K562 (cell line): Measurements from ENCODE around the gene PCDHGA8. TPM values are rescaled to one million over a fixed set of nuclear protein-coding genes. Genes with fewer than 3 reads are reported as not detected.
"Not testable (repeated sequence)": the region's sequence is repeated elsewhere in the genome, so short reads cannot be mapped to it uniquely, and the experiment has no call there.

Experiments
- ATAC-seq: fragments of 200-7000 bp; cut with Tn5 transposase; 3 replicates; pipeline ENCODE4 v1.9.1; 2020; ENCODE audit warnings: moderate library complexity
- BruUV-seq: library from RNA; stranded (reverse); fragments of 400-500 nt; replicated peaks from 2 replicates; lab custom pipeline; 2021; lab: Mats Ljungman, UMichigan
- CTCF ChIA-PET: fragments of 300-600 bp; formaldehyde crosslinking; extraction: SDS; loops from one replicate; lab custom pipeline; 2021; ENCODE audit warnings: low intra/inter-chr PET ratio; lab: Yijun Ruan, JAX
- POLR2A ChIA-PET: fragments of 300-600, 350-650 bp; sonication (Branson Sonifier 250); formaldehyde crosslinking; extraction: SDS; loops from one replicate; lab custom pipeline; 2021; ENCODE audit warnings: antibody characterized with exemption, inconsistent platforms; lab: Yijun Ruan, JAX
- DNase-seq, 4 experiments: peaks; one replicate each; pipeline versions ENCODE4 v3.0.0 to v3.0.0-alpha.2; 2011 to 2018; ENCODE audit warnings: low spot score in 3 of 4, mixed read lengths in 3 of 4; ENCODE audit errors: extremely low read depth in 1 of 4
- FAIRE-seq: peaks from 2 replicates; lab custom pipeline; 2011; peaks lifted over from hg19 to GRCh38; lab: Jason Lieb, UNC
- H2AFZ ChIP-seq: 2 replicates; pipeline ENCODE4 v1.6.0; 2011; ENCODE audit warnings: low read depth, low read length, control low read depth, inconsistent platforms
- H3K27ac ChIP-seq: fragments of 200-600 bp; 3 replicates; pipeline ENCODE4 v1.8.0; 2011; ENCODE audit warnings: low read depth, mild to moderate bottlenecking, control low read depth, inconsistent platforms, low read length, moderate library complexity, mixed read lengths; ENCODE audit errors: extremely low read depth
- H3K27me3 ChIP-seq, 2 experiments: fragments of 300-600 bp in 1 of 2; 2 replicates in 1 of 2; 3 replicates in 1 of 2; pipeline versions ENCODE4 v1.6.0 to v1.8.0; 2011; ENCODE audit warnings: inconsistent platforms in 2 of 2, low read length in 2 of 2, mild to moderate bottlenecking in 1 of 2, mixed read lengths in 1 of 2, moderate library complexity in 1 of 2; ENCODE audit not compliant: control insufficient read depth in 2 of 2, insufficient read depth in 2 of 2
- H3K36me3 ChIP-seq: fragments of 300-600 bp; 3 replicates; pipeline ENCODE4 v1.8.0; 2011; ENCODE audit warnings: mild to moderate bottlenecking, low read length, inconsistent platforms; ENCODE audit not compliant: control insufficient read depth, insufficient read depth
- H3K4me1 ChIP-seq, 2 experiments: fragments of 200-600 bp in 1 of 2; replicated peaks in 1 of 2; 2 replicates in 1 of 2; 3 replicates in 1 of 2; pipeline versions ENCODE4 v1.5.1 to v1.8.0; 2011; ENCODE audit warnings: inconsistent platforms in 2 of 2, low read length in 2 of 2, mild to moderate bottlenecking in 1 of 2, mixed read lengths in 1 of 2, moderate library complexity in 1 of 2; ENCODE audit not compliant: control insufficient read depth in 2 of 2, insufficient read depth in 2 of 2
- H3K4me2 ChIP-seq: 2 replicates; pipeline ENCODE4 v1.6.1; 2011; ENCODE audit warnings: low read length, control low read depth, inconsistent platforms, mixed read lengths; ENCODE audit not compliant: insufficient read depth
- H3K4me3 ChIP-seq: fragments of 200-600 bp; sonication (generic), shearing (Covaris generic); 2 replicates; pipeline ENCODE4 v1.5.1; 2016; ENCODE audit warnings: control low read depth, inconsistent platforms
- H3K79me2 ChIP-seq: fragments of 200-600 bp; 3 replicates; pipeline ENCODE4 v1.8.0; 2011; ENCODE audit warnings: low read length, inconsistent platforms; ENCODE audit not compliant: control insufficient read depth, insufficient read depth
- H3K9ac ChIP-seq, 2 experiments: 2 replicates each; pipeline versions ENCODE4 v1.6.0 to v1.6.1; 2011; ENCODE audit warnings: low read depth in 2 of 2, low read length in 2 of 2, control low read depth in 1 of 2, inconsistent platforms in 1 of 2, mild to moderate bottlenecking in 1 of 2, mixed read lengths in 1 of 2; ENCODE audit not compliant: insufficient read depth in 1 of 2
- H3K9me1 ChIP-seq: one replicate; pipeline ENCODE4 v1.6.0; 2011; ENCODE audit warnings: inconsistent platforms, mild to moderate bottlenecking, low read length, moderate library complexity; ENCODE audit not compliant: control insufficient read depth, insufficient read depth
- H3K9me3 ChIP-seq: replicated peaks from 2 replicates; pipeline ENCODE4 v1.5.1; 2011; ENCODE audit warnings: low read depth, low read length, inconsistent platforms; ENCODE audit not compliant: control insufficient read depth, insufficient read depth
- H4K20me1 ChIP-seq: replicated peaks from 2 replicates; pipeline ENCODE4 v1.6.1; 2011; ENCODE audit warnings: low read length, inconsistent platforms, mixed read lengths; ENCODE audit not compliant: control insufficient read depth, insufficient read depth
- CTCF ChIP-seq, 3 experiments: IDR thresholded peaks in 2 of 3; conservative IDR thresholded peaks in 1 of 3; 2 replicates each; pipeline ENCODE4 v1.5.1; 2011 to 2012; ENCODE audit warnings: low read length in 3 of 3, mild to moderate bottlenecking in 3 of 3, control low read depth in 2 of 3, improper control_type of control experiment in 1 of 3, inconsistent platforms in 1 of 3, low read depth in 1 of 3, mixed read lengths in 1 of 3, moderate library complexity in 1 of 3; ENCODE audit not compliant: insufficient read depth in 2 of 3
- NRF1 ChIP-seq, 2 experiments: fragments of 450-650 bp; IDR thresholded peaks in 1 of 2; conservative IDR thresholded peaks in 1 of 2; 2 replicates each; pipeline ENCODE4 v1.6.1; 2014; ENCODE audit warnings: mild to moderate bottlenecking in 2 of 2
- RAD21 ChIP-seq, 2 experiments: fragments of 250-450 bp in 1 of 2; fragments of 450-650 bp in 1 of 2; sonication (Bioruptor Pico) in 1 of 2; formaldehyde crosslinking in 1 of 2; IDR thresholded peaks in 1 of 2; conservative IDR thresholded peaks in 1 of 2; 2 replicates each; pipeline versions ENCODE4 v1.4.0 to v1.8.0; 2020 to 2022; ENCODE audit warnings: mild to moderate bottlenecking in 2 of 2, moderate library complexity in 1 of 2
- SMC3 ChIP-seq: conservative IDR thresholded peaks from 2 replicates; pipeline ENCODE4 v1.6.1; 2011; ENCODE audit warnings: low read depth, low read length, improper control_type of control experiment; ENCODE audit not compliant: insufficient read depth
- ZNF384 ChIP-seq: IDR thresholded peaks from 2 replicates; pipeline ENCODE4 v1.6.1; 2012; ENCODE audit warnings: low read depth, low read length, improper control_type of control experiment
- WGBS: fragments of 100-300 bp; shearing (Covaris generic); methylation state at CpG from one replicate; pipeline ENCODE4 v1.1.6; 2016; ENCODE audit warnings: low coverage, mixed read lengths; ENCODE audit not compliant: insufficient coverage; ENCODE audit errors: missing lambda C conversion rate; 5-methylcytosine and 5-hydroxymethylcytosine counted together
- in situ Hi-C: fragments of 300-500 bp; cut with MboI; formaldehyde crosslinking; loops from 4 replicates; pipeline ENCODE4 v1.15.0; 2018; ENCODE audit warnings: inconsistent platforms, mixed read lengths
- intact Hi-C: fragments of 100-400 bp; cut with micrococcal nuclease; formaldehyde crosslinking; loops from 2 replicates; pipeline ENCODE4 v1.14.2; 2022
- polyA plus RNA-seq, 8 experiments: library from polyadenylated mRNA; depleted of rRNA in 4 of 8; stranded (reverse) in 5 of 8; unstranded in 3 of 8; fragments of >200 nt; fragmentation: Nextera tagmentation in 2 of 8; fragmentation: Illumina TruSeq in 1 of 8; extraction: Ambion mirVana in 2 of 8; extraction: Trizol in 1 of 8; gene quantifications; 2 replicates each; pipeline versions ENCODE4 v1.2.1 to v1.2.3, GENCODE V29; 2011 to 2014; ENCODE audit warnings: inconsistent platforms in 1 of 8, missing spikeins in 1 of 8
- total RNA-seq, 7 experiments: library from RNA; depleted of rRNA in 6 of 7; stranded (reverse); fragments of >200 nt in 6 of 7; fragmentation: Illumina TruSeq in 2 of 7; extraction: Trizol in 2 of 7; gene quantifications; 2 replicates each; pipeline versions ENCODE4 v1.2.1 to v1.2.3, GENCODE V29; 2011 to 2021; ENCODE audit warnings: low replicate concordance in 1 of 7

PCDHGA8 gene
- total and polyA plus RNA-seq, 9 of the 15 experiments (the other 6 are each of a cell fraction or from before 2014, with no cell fraction given), result 0.04 to 0.11 (median 0.07) TPM; not detected in 2

- H3K27me3 ChIP-seq, result peaks cover 7 to 47% of the 10 kb centered on the region in 2 experiments; a peak in 4 of 5 replicates
- H3K4me2 ChIP-seq, BruUV-seq, H3K9ac ChIP-seq, H4K20me1 ChIP-seq, H2AFZ ChIP-seq, H3K79me2 ChIP-seq, H3K9me3 ChIP-seq, CTCF ChIA-PET, H3K4me3 ChIP-seq, H3K36me3 ChIP-seq, H3K27ac ChIP-seq, H3K9me1 ChIP-seq, in situ Hi-C loops, intact Hi-C loops: not testable (repeated sequence)
- H3K4me1 ChIP-seq, result peaks cover 0 to 32% of the 10 kb centered on the region in 2 experiments; a peak in 2 of 5 replicates
- TF ChIP-seq ZNF384 (0 out of 2 replicates have a peak, but pooled peaks have one; percentile 6), NRF1 (conservative IDR thresholded peaks at IDR 0.05 in 1 of 2, IDR thresholded peaks at IDR 0.05 in 1 of 2) (peak; percentile 58 to 59), RAD21 (CRISPR knock-in tag; conservative IDR thresholded peaks at IDR 0.05 in 1 of 2, IDR thresholded peaks at IDR 0.05 in 1 of 2) (peak in 1 of 2 experiments; percentile 58; a peak in 3 of 4 replicates), SMC3 (peak; percentile 44; the same call in 1 of the 2 replicates), CTCF (IDR thresholded peaks at IDR 0.05 in 2 of 3, conservative IDR thresholded peaks at IDR 0.05 in 1 of 3; ENCODE audit: insufficient read depth in 2 of 3, low read depth in 1 of 3, low read length in 3 of 3) (peak; percentile 68 to 74 (median 73))
- POLR2A ChIA-PET, result interaction anchor here (0.6 kb wide), 1 partner anchor 32 kb away, joined by 3 read pairs; no protein-coding TSS in a partner anchor
- peak; percentile 88 for ATAC-seq
- DNase-seq, result peak; percentile 27 to 50 (median 37)
- FAIRE-seq, result peak; percentile 80
- 36% methylated on average over 34 of the region's 47 CpGs for WGBS
Measured at GRCh38 chr5:141417494-141418172, 25.2 kb downstream of the PCDHGA8 start, which contains the start of gene PCDHGB7. TSS of gene PCDHGB7 (plus strand) at chr5:141417677. CDS start at chr5:141417860, 183 bp downstream.
